HS-27A (cell line): ENCODE data around the gene GLDC.
A peak's percentile ranks its signal among the peaks of the same experiment; 100 is the strongest.
"Not testable (repeated sequence)": the region's sequence is repeated elsewhere in the genome, so short reads cannot be mapped to it uniquely, and the experiment has no call there.

ENCODE experiments used
- DNase-seq: peaks from one replicate; pipeline ENCODE4 v3.0.0-alpha.2; 2012; ENCODE audit warnings: low read depth, missing footprints

The GLDC gene

GRCh38 chr9:6645355-6646292 lies at the start of gene GLDC:
Gene GLDC, minus strand, starts transcription at chr9:6645729. Its CDS starts 230 bp downstream, at chr9:6645499.
- DNase-seq: no peak

DNA sequence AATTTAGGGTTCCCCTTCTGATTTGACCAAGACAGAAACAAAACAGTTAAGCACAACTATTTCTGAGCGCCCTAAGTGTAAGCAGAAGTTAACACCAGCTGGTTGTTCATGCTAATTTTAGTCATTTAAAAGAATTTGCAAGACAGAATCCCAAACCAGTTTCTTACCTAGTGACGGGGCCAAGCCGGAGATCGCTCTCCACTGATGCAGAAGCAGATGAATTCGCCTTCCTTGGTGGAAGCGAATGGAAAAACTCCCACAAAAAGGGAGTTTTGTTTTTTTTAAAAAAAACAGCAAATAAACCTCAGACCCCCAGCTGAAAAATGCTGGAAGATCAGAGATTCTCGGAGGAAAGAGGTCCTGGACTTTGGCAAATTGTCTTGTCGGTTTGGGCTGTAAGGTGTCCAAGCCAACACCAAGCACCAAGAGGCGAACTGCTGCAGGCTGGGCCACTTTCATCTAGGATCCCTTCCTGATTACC lies 47.4 kb upstream of the GLDC start:
- no peak for DNase-seq

DNA sequence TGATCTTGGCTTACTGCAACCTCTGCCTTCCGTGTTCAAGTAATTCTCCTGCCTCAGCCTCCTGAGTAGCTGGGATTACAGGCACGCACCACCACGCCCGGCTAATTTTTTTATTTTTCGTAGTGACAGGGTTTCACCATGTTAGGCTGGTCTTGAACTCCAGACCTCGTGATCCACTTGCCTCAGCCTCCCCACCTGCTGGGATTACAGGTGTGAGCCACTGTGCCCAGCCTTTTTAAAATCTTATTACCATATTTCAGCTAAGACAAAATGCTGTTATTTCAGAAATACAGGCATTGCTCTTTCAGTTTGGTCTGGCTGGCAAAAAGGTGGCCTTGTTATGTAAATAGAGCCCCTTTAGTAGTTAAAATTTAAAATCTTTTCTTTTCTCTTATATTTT lies 46.9 kb upstream of the GLDC start:
- DNase-seq: no peak

- not testable (repeated sequence) for DNase-seq
Measured at GRCh38 chr9:6690675-6691070, 45.1 kb upstream of the GLDC start.

- DNase-seq: no peak
Measured at GRCh38 chr9:6689893-6690674, 44.6 kb upstream of the GLDC start.

GRCh38 chr9:6687180-6687579 lies 41.7 kb upstream of the GLDC start:
- no peak for DNase-seq

DNA sequence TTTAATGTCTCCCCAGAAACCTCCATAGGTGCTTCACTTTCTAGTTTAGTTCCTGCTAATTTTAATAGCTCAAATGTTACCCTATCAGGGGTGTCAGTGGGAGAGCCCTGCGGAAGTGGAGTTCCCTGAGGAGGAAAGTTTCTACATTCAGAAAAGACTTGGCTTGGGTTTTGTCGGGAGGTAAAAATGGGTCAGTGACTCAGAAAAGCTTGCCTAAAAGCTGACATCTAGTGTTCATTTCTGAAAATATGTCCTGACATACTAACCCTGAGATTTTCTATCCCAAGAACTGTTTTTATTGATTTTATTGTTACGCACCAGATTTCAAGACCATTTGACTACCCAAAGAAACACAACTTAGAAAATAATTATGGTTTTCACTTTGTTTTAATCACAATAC lies 40.9 kb upstream of the GLDC start:
- DNase-seq: no peak

DNA sequence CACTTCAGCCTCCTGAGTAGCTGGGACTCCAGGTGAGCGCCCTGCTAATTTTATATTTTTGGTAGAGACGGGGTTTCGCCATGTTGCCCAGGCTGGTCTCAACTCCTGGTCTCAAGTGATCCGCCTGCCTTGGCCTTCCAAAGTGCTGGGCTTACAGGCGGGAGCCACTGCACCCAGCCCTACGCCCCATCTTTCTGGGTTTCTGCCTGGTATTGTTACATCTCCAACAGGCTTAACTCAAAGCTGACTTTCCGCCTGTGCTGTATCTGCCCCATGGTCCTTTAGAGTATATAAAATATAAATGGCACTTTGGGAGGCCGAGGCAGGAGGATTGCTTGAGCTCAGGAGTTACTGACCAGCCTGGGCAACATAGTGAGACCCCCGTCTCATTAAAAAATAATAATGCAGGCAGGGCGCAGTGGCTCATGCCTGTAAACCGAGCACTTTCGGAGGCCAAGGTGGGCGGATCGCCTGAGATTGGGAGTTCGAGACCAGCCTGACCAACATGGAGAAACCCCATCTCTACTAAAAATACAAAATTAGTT lies 36.5 kb upstream of the GLDC start:
- DNase-seq: no peak

DNA sequence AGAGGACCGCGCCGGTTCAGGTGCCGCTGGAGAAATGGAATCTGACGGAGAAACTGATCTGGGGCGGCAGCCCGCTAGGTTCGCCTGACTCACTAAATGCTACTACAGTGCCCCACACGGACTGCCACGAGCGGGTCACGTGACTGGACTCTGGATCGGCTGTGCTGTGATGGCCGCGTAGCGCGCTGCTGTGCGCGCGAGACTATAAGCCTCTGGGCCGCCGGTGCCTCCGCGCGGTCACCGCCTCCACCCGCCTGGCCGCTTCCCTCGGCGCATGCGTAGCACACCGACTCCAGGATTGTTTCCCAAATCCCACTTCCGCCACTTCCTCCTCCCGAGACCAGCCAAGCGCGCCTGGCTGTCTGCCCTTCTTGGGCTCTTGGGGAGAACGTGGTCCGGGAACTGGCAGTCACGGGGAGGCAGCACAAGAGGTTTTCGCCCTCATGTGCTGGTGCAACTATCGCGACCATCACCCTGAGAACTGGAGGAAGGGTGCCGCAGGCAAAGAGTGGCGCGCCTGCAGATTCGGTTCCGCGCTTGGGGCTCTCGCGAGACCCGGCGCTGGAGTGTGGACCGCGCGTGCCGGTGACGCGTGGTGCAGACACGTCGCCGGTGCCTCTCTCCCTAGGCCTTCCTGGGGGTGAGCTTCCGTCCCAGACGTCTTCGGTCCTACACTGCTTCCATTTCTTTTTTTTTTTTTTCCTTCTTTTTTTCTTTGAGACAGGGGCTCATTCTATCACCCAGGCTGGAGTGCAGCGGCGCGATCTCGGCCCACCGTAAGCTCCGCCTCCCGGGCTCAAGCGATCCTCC lies 35.8 kb upstream of the GLDC start:
- peak; percentile 79 for DNase-seq

GRCh38 chr9:6680797-6681146 lies 35.2 kb upstream of the GLDC start:
- DNase-seq: no peak

DNA sequence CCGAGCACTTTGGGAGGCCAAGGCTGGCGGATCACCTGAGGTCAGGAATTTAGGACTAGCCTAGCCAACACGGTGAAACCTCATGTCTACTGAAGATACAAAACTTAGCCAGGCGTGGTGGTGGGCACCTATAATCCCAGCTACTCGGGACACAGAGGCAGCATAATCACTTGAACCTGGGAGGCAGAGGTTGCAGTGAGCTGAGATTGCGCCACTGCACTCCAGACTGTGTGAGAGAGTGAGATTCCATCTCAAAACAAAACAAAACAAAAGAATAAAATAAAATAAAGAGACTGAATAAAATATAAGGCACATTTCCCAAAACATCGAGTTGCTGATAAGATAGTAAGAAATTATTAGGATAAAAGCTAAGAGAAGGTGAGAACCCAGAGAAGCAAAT lies 32.3 kb upstream of the GLDC start:
- no peak for DNase-seq

GRCh38 chr9:6676254-6676921 lies 30.9 kb upstream of the GLDC start:
- DNase-seq: no peak

DNA sequence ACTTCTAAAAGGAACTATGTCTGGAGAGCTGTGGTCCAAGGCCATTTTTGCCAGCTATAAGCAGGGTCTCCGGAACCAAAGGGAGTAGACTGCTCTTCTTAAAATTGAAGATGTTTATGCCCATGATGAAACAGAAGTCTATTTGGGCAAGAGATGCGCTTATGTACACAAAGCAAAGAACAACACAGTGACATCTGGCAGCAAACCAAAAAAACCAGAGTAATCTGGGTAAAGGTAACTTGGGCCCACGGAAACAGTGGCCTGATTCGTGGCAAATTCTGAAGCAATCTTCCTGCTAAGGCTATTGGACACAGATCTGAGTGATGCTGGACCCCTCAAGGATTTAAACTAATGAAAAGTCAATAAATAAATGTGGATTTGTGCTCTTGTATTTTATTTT lies 29.7 kb upstream of the GLDC start:
- no peak for DNase-seq

DNA sequence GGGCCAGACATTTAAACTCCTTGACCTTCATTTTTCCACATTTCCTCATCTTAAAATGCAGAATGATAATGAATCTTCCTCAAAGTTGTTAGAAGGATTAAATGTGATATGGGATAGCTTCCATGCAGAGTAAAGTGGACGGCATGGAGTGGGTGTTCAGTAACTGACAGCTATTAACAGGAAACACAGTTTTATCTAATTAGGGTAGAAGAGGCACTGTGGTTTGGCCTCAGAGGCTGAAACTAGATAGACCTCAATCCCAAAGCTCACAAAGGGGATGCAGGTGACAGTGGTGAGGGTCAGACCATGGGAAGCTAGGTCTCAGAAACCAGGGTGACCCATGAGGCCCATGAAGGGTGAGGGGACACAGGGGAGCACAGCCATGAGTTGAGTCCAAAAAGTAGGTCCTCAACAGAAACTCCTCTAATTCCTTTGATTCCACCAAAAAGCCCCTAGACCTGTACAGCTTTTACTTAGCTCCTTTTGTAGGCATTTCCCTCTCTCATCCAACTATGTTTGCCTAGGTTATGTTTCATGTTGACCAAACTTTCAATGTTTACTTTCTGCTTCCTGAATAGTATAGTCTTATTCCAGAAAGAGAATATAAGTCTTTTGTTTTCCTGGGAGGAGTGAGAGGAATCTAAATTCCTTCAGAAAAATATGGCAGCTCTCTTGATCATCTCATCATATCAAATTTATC lies 27.9 kb upstream of the GLDC start:
- DNase-seq: no peak

- no peak for DNase-seq
Measured at GRCh38 chr9:6672118-6672517, 26.6 kb upstream of the GLDC start.

- DNase-seq: no peak
Measured at GRCh38 chr9:6671416-6671815, 25.9 kb upstream of the GLDC start.

DNA sequence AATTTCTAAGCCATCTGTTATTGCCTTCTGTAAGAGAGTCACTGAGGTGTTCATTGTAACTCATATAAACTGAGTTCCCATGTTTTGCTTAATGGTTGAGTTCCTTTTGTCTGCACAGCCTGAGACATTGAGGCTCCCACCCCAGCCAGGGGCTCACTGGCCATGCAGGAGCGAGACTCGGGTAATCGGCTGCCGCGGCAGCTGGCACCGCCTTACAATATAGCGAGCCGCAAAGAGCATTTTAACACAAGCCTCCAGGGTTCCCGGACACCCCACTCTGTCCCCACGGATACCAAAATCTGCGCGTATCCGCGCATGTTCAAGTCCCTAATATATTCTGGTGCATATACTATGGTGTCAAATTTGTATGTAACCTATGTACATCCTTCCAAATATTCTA lies 24.4 kb upstream of the GLDC start:
- no peak for DNase-seq

DNA sequence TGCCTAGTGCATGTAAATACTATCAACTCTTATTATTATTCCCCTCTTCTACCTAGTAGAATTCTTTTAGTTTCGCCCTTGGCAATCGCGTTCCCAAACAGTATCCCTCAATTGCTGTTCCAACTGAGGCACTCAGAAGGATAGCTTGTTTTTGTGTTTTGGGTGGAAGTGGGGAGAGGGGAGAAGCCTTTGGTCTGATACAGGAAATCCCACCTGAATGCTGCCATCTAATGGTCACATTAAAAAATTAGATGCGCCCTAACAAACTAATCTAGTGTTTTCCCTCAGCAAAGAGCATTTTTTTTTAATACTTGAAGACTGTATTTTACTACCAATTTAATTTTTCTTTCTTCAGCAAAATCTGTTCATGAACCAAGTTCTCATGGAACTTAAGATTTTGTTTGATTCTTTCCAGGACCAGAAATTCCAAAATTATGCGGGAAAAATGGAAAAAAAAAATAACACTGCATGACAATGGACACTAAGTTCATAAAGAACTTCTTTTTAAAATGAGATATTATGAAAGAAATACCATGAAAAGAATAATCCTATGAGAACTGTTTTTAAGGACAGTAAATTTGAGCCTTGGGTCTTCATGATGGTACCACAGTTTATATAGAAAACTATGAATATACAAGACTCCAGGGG lies 22.2 kb upstream of the GLDC start:
- no peak for DNase-seq

- no peak for DNase-seq
Measured at GRCh38 chr9:6667080-6667479, 21.6 kb upstream of the GLDC start.

- no peak for DNase-seq
Measured at GRCh38 chr9:6665628-6666027, 20.1 kb upstream of the GLDC start.
